Measurements from ENCODE around the gene DUOXA1. TPM values are rescaled to one million over a fixed set of nuclear protein-coding genes. Genes with fewer than 3 reads are reported as not detected.

The DUOXA1 gene
- total and polyA plus RNA-seq, 2 donors (not counting 1 experiment from before 2014, with no cell fraction given): 0.03 to 0.74 TPM

- ChIA-PET POLR2A (no interaction called here), CTCF (interaction anchor here (0.6 to 5.5 kb wide), 3 partner anchors 8 to 18 kb away, joined by 3 to 37 read pairs (median 11); no protein-coding TSS in a partner anchor)
- Mint-ChIP-seq H3K4me3 (no peak overlapping the region), H3K27me3 (no peaks in the 10 kb centered on the region), H3K27ac (no peak overlapping the region), H3K4me1 (peaks cover 15% of the 10 kb centered on the region), H3K9me3 (ENCODE audit: insufficient read depth) (no peaks in the 10 kb centered on the region)
- Histone ChIP-seq H3K4me3 (ENCODE audit: control extremely low read depth in 1 of 5, extremely low read depth in 1 of 5, insufficient read depth in 1 of 5, low read depth in 2 of 5, low read length in 4 of 5) (no peak overlapping the region), H3K36me3 (replicated peaks in 1 of 2; ENCODE audit: control extremely low read depth in 1 of 2, control insufficient read depth in 1 of 2, extremely low read depth in 1 of 2, insufficient read depth in 2 of 2, low read length in 1 of 2) (no peaks in the 10 kb centered on the region), H2AFZ (ENCODE audit: insufficient read depth, low read depth, low read length, poor library complexity, severe bottlenecking) (no peak overlapping the region), H3K27me3 (replicated peaks in 1 of 4; ENCODE audit: control extremely low read depth in 1 of 4, control insufficient read depth in 3 of 4, insufficient read depth in 4 of 4, low read length in 3 of 4) (no peaks in the 10 kb centered on the region), H4K20me1 (ENCODE audit: control insufficient read depth, insufficient read depth, low read length, poor library complexity, severe bottlenecking) (no peaks in the 10 kb centered on the region), H3K27ac (ENCODE audit: low read length in 2 of 2) (no peak overlapping the region), H3K9me3 (ENCODE audit: control extremely low read depth in 1 of 3, control insufficient read depth in 2 of 3, insufficient read depth in 1 of 3, low read length in 2 of 3) (no peaks in the 10 kb centered on the region), H3K4me1 (ENCODE audit: control insufficient read depth in 2 of 2, insufficient read depth in 2 of 2, low read length in 2 of 2) (peaks cover 0 to 20% of the 10 kb centered on the region in 2 donors), H3K9ac (ENCODE audit: low read length) (no peak overlapping the region), H3K79me2 (ENCODE audit: control insufficient read depth, insufficient read depth, low read length) (no peaks in the 10 kb centered on the region), H3K4me2 (replicated peaks; ENCODE audit: low read depth, low read length, poor library complexity, severe bottlenecking) (no peak overlapping the region)
- ATAC-seq (ENCODE audit: low read depth) (no peak), DNase-seq (no peak)
- TF ChIP-seq CTCF (IDR thresholded peaks at IDR 0.05): no peak
- no peak for TF ChIP-seq EZH2 (IDR thresholded peaks at IDR 0.05; ENCODE audit: borderline replicate concordance, insufficient read depth, low read depth, low read length, poor library complexity, severe bottlenecking)
- intact Hi-C loops (cut with micrococcal nuclease): no loop called here
- 100% methylated on average over 11 of the region's 12 CpGs for WGBS (ENCODE audit: insufficient coverage)
Observed at GRCh38 chr15:45171912-45172311, 42.2 kb upstream of the DUOXA1 start.

GRCh38 chr15:45169608-45170480 lies 40.2 kb upstream of the DUOXA1 start:
- ChIA-PET CTCF (interaction anchor here (0.7 to 5.5 kb wide), 5 partner anchors 10 to 444 kb away, joined by 3 to 37 read pairs (median 4); partner anchors contain the start of gene SHF), POLR2A (no interaction called here)
- TF ChIP-seq EZH2 (IDR thresholded peaks at IDR 0.05; ENCODE audit: borderline replicate concordance, insufficient read depth, low read depth, low read length, poor library complexity, severe bottlenecking) (no peak), CTCF (IDR thresholded peaks at IDR 0.05) (no peak)
- Mint-ChIP-seq H3K4me1 (peaks cover 27% of the 10 kb centered on the region), H3K27ac (peak overlapping the region; percentile 86), H3K9me3 (ENCODE audit: insufficient read depth) (no peaks in the 10 kb centered on the region), H3K27me3 (no peaks in the 10 kb centered on the region), H3K4me3 (no peak overlapping the region)
- Histone ChIP-seq H3K36me3 (replicated peaks in 1 of 2; ENCODE audit: control extremely low read depth in 1 of 2, control insufficient read depth in 1 of 2, extremely low read depth in 1 of 2, insufficient read depth in 2 of 2, low read length in 1 of 2) (no peaks in the 10 kb centered on the region), H3K4me1 (ENCODE audit: control insufficient read depth in 2 of 2, insufficient read depth in 2 of 2, low read length in 2 of 2) (peaks cover 12 to 36% of the 10 kb centered on the region in 2 donors), H4K20me1 (ENCODE audit: control insufficient read depth, insufficient read depth, low read length, poor library complexity, severe bottlenecking) (no peaks in the 10 kb centered on the region), H3K27ac (ENCODE audit: low read length in 2 of 2) (peak overlapping the region; percentile 24 to 96), H3K9me3 (ENCODE audit: control extremely low read depth in 1 of 3, control insufficient read depth in 2 of 3, insufficient read depth in 1 of 3, low read length in 2 of 3) (no peaks in the 10 kb centered on the region), H2AFZ (ENCODE audit: insufficient read depth, low read depth, low read length, poor library complexity, severe bottlenecking) (peak overlapping the region; percentile 47), H3K4me3 (ENCODE audit: control extremely low read depth in 1 of 5, extremely low read depth in 1 of 5, insufficient read depth in 1 of 5, low read depth in 2 of 5, low read length in 4 of 5) (no peak overlapping the region), H3K9ac (ENCODE audit: low read length) (no peak overlapping the region), H3K27me3 (replicated peaks in 1 of 4; ENCODE audit: control extremely low read depth in 1 of 4, control insufficient read depth in 3 of 4, insufficient read depth in 4 of 4, low read length in 3 of 4) (no peaks in the 10 kb centered on the region), H3K79me2 (ENCODE audit: control insufficient read depth, insufficient read depth, low read length) (peaks cover 9% of the 10 kb centered on the region), H3K4me2 (replicated peaks; ENCODE audit: low read depth, low read length, poor library complexity, severe bottlenecking) (no peak overlapping the region)
- intact Hi-C loops (cut with micrococcal nuclease): no loop called here
- ATAC-seq (ENCODE audit: low read depth) (no peak), DNase-seq (peak; percentile 47)
- 57% methylated on average over 4 of the region's 4 CpGs for WGBS (ENCODE audit: insufficient coverage)
